Occipital lobe (tissue), 2 donors: Measurements from ENCODE around the gene STK10. TPM values are rescaled to one million over a fixed set of nuclear protein-coding genes. Genes with fewer than 3 reads are reported as not detected.

Experiments
- DNase-seq: peaks from one replicate; lab custom pipeline; 2025; lab: John Stamatoyannopoulos, UW
- total RNA-seq: library from RNA; depleted of rRNA; stranded (reverse); fragments of >200 nt; gene quantifications from one replicate; pipeline ENCODE4 v1.2.3, GENCODE V29; 2014

STK10 gene
- total RNA-seq, 1 donor from 2014 or later: 9.8 TPM

GRCh38 chr5:172091956-172092732 is 95.9 kb downstream of the STK10 start:
- DNase-seq: no peak

GRCh38 chr5:172090976-172091547 is 97.0 kb downstream of the STK10 start:
- DNase-seq: no peak

- DNase-seq: no peak
Measured at GRCh38 chr5:172089298-172090117, 98.5 kb downstream of the STK10 start.

- no peak for DNase-seq
Measured at GRCh38 chr5:172088801-172089200, 99.2 kb downstream of the STK10 start.

- DNase-seq: no peak
Measured at GRCh38 chr5:172086194-172086975, 101.6 kb downstream of the STK10 start.

GRCh38 chr5:172085738-172086137 is 102.3 kb downstream of the STK10 start:
- no peak for DNase-seq

- no peak for DNase-seq
Measured at GRCh38 chr5:172082180-172082579, 105.8 kb downstream of the STK10 start.

GRCh38 chr5:172079876-172080275 is 108.1 kb downstream of the STK10 start:
- no peak for DNase-seq

- no peak for DNase-seq
Measured at GRCh38 chr5:172078726-172079345, 109.2 kb downstream of the STK10 start.

GRCh38 chr5:172077664-172078425 is 110.2 kb downstream of the STK10 start:
- DNase-seq: no peak

GRCh38 chr5:172076761-172077244 is 111.2 kb downstream of the STK10 start:
- no peak for DNase-seq

- DNase-seq: no peak
Measured at GRCh38 chr5:172075656-172076055, 112.4 kb downstream of the STK10 start.

- DNase-seq: no peak
Measured at GRCh38 chr5:172074896-172075295, 113.1 kb downstream of the STK10 start.

- DNase-seq: no peak
Measured at GRCh38 chr5:172071309-172071875, 116.6 kb downstream of the STK10 start.

- no peak for DNase-seq
Measured at GRCh38 chr5:172065431-172066065, 122.5 kb downstream of the STK10 start.

GRCh38 chr5:172064766-172065165 is 123.3 kb downstream of the STK10 start:
- no peak for DNase-seq

- no peak for DNase-seq
Measured at GRCh38 chr5:172064358-172064757, 123.7 kb downstream of the STK10 start.

- no peak for DNase-seq
Measured at GRCh38 chr5:172063463-172064235, 124.4 kb downstream of the STK10 start.
